HepG2 (cell line): ENCODE data around the gene ABHD3. TPM values are rescaled to one million over a fixed set of nuclear protein-coding genes. Genes with fewer than 3 reads are reported as not detected.

ENCODE experiments used
- GABPB1 ChIP-seq: IDR thresholded peaks from 2 replicates; pipeline ENCODE4 v1.6.1; 2016; ENCODE audit warnings: mild to moderate bottlenecking, missing genetic modification reagents, moderate library complexity, missing compliant biosample characterization
- GFI1 ChIP-seq: sonication (generic); formaldehyde crosslinking; IDR thresholded peaks from 2 replicates; pipeline ENCODE4 v1.5.0; 2020; ENCODE audit warnings: missing genetic modification reagents, mild to moderate bottlenecking, borderline replicate concordance
- HDAC6 ChIP-seq: fragments of 200-600 bp; sonication (generic); IDR thresholded peaks from 2 replicates; pipeline ENCODE4 v1.7.0; 2017; ENCODE audit warnings: mild to moderate bottlenecking, antibody characterized with exemption, low read length, low read depth
- HMG20B ChIP-seq: conservative IDR thresholded peaks from 2 replicates; pipeline ENCODE4 v1.6.1; 2016; ENCODE audit warnings: missing genetic modification reagents, missing compliant biosample characterization
- HOMEZ ChIP-seq: IDR thresholded peaks from 2 replicates; pipeline ENCODE4 v1.6.1; 2016; ENCODE audit warnings: low read depth
- IKZF4 ChIP-seq: sonication (generic); formaldehyde crosslinking; IDR thresholded peaks from 2 replicates; pipeline ENCODE4 v1.5.1; 2020; ENCODE audit warnings: borderline replicate concordance, mild to moderate bottlenecking, low read depth, missing genetic modification reagents; ENCODE audit errors: not compliant biosample characterization
- KDM6A ChIP-seq: IDR thresholded peaks from 2 replicates; pipeline ENCODE4 v1.6.1; 2016; ENCODE audit warnings: low read depth
- REXO4 ChIP-seq: sonication (generic); formaldehyde crosslinking; IDR thresholded peaks from 2 replicates; pipeline ENCODE4 v1.8.0; 2022; ENCODE audit warnings: missing genetic modification reagents, mild to moderate bottlenecking, borderline replicate concordance
- SMC3 ChIP-seq: IDR thresholded peaks from 2 replicates; pipeline ENCODE4 v1.6.1; 2011; ENCODE audit warnings: low read length, improper control_type of control experiment
- TEAD2 ChIP-seq: sonication (generic); formaldehyde crosslinking; IDR thresholded peaks from 2 replicates; pipeline ENCODE4 v1.9.0; 2021; ENCODE audit warnings: missing genetic modification reagents
- TEF ChIP-seq: sonication (generic); formaldehyde crosslinking; IDR thresholded peaks from 2 replicates; pipeline ENCODE4 v1.5.0; 2020; ENCODE audit warnings: missing genetic modification reagents
- ZKSCAN8 ChIP-seq: IDR thresholded peaks from 2 replicates; pipeline ENCODE4 v1.6.1; 2016; ENCODE audit warnings: borderline replicate concordance, missing genetic modification reagents, missing compliant biosample characterization
- ZNF10 ChIP-seq: sonication (generic); formaldehyde crosslinking; IDR thresholded peaks from 2 replicates; pipeline ENCODE4 v1.4.0; 2020; ENCODE audit warnings: mild to moderate bottlenecking, low read depth, missing genetic modification reagents, borderline replicate concordance
- ZNF382 ChIP-seq: sonication (generic); formaldehyde crosslinking; IDR thresholded peaks from 2 replicates; pipeline ENCODE4 v1.5.0; 2020; ENCODE audit warnings: missing genetic modification reagents, mild to moderate bottlenecking, borderline replicate concordance
- ZNF446 ChIP-seq: sonication (generic); formaldehyde crosslinking; IDR thresholded peaks from 2 replicates; pipeline ENCODE4 v1.5.0; 2020; ENCODE audit warnings: mild to moderate bottlenecking, missing genetic modification reagents
- ZSCAN22 ChIP-seq: sonication (generic); formaldehyde crosslinking; IDR thresholded peaks from 2 replicates; pipeline ENCODE4 v1.4.0; 2020; ENCODE audit warnings: mild to moderate bottlenecking, missing genetic modification reagents
- polyA plus RNA-seq, 8 experiments: library from polyadenylated mRNA; depleted of rRNA in 3 of 8; stranded (reverse) in 7 of 8; unstranded in 1 of 8; fragments of >200 nt; fragmentation: Illumina TruSeq in 4 of 8; extraction: Trizol in 4 of 8; gene quantifications; 2 replicates each; pipeline versions ENCODE4 v1.2.1 to v1.2.3, GENCODE V29; 2011 to 2016; ENCODE audit warnings: low read depth in 4 of 8, missing spikeins in 1 of 8, mixed read lengths in 1 of 8; ENCODE audit not compliant: insufficient read depth in 1 of 8
- total RNA-seq, 5 experiments: library from RNA; depleted of rRNA; stranded (reverse); fragments of >200 nt; fragmentation: Illumina TruSeq; extraction: Trizol; gene quantifications; 2 replicates each; pipeline ENCODE4 v1.2.3, GENCODE V29; 2016; ENCODE audit warnings: low read depth in 1 of 5
- TF ChIP-seq, protein P1 (sequence below): sonication (generic); formaldehyde crosslinking; IDR thresholded peaks from 2 replicates; pipeline ENCODE4 v1.8.1; 2023; ENCODE audit warnings: missing genetic modification reagents, mild to moderate bottlenecking, borderline replicate concordance
- TF ChIP-seq, protein P2 (sequence below): sonication (generic); formaldehyde crosslinking; IDR thresholded peaks from 2 replicates; pipeline ENCODE4 v1.9.0; 2022; ENCODE audit warnings: missing genetic modification reagents, mild to moderate bottlenecking, borderline replicate concordance
- TF ChIP-seq, protein P3 (sequence below): sonication (generic); formaldehyde crosslinking; IDR thresholded peaks from 2 replicates; pipeline ENCODE4 v1.5.1; 2020; ENCODE audit warnings: missing genetic modification reagents, mild to moderate bottlenecking, borderline replicate concordance

ABHD3 gene
- total and polyA plus RNA-seq, 2 of the 13 experiments (the other 11 are each of a cell fraction or from before 2014, with no cell fraction given): 32.1 to 40.2 TPM

GRCh38 chr18:21704603-21705364 lies at the start of gene ABHD3 (continued):
- TF ChIP-seq TEF (CRISPR knock-in tag): no peak
- TF ChIP-seq, protein P1, sequence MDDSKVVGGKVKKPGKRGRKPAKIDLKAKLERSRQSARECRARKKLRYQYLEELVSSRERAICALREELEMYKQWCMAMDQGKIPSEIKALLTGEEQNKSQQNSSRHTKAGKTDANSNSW (CRISPR knock-in tag): no peak
- TF ChIP-seq HMG20B (CRISPR knock-in tag): no peak
- TF ChIP-seq ZKSCAN8: 0 out of 2 replicates have a peak, but pooled peaks have one; percentile 31
- TF ChIP-seq ZNF382: no peak
- no peak for TF ChIP-seq TEAD2 (CRISPR knock-in tag)
- no peak for TF ChIP-seq ZNF446
- no peak for TF ChIP-seq ZSCAN22 (CRISPR knock-in tag)
- TF ChIP-seq HDAC6: no peak
- TF ChIP-seq KDM6A (CRISPR knock-in tag): no peak
- no peak for TF ChIP-seq GFI1 (CRISPR knock-in tag)
- TF ChIP-seq IKZF4 (CRISPR knock-in tag): no peak
- peak; percentile 79 for TF ChIP-seq GABPB1 (CRISPR knock-in tag)
- peak; percentile 39; the same call in 1 of the 2 replicates for TF ChIP-seq HOMEZ (CRISPR knock-in tag)
- no peak for TF ChIP-seq SMC3
- TF ChIP-seq ZNF10 (CRISPR knock-in tag): no peak
- TF ChIP-seq REXO4: no peak
- TF ChIP-seq, protein P2, sequence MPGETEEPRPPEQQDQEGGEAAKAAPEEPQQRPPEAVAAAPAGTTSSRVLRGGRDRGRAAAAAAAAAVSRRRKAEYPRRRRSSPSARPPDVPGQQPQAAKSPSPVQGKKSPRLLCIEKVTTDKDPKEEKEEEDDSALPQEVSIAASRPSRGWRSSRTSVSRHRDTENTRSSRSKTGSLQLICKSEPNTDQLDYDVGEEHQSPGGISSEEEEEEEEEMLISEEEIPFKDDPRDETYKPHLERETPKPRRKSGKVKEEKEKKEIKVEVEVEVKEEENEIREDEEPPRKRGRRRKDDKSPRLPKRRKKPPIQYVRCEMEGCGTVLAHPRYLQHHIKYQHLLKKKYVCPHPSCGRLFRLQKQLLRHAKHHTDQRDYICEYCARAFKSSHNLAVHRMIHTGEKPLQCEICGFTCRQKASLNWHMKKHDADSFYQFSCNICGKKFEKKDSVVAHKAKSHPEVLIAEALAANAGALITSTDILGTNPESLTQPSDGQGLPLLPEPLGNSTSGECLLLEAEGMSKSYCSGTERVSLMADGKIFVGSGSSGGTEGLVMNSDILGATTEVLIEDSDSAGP (CRISPR knock-in tag): 0 out of 2 replicates have a peak, but pooled peaks have one; percentile 67
- TF ChIP-seq, protein P3, sequence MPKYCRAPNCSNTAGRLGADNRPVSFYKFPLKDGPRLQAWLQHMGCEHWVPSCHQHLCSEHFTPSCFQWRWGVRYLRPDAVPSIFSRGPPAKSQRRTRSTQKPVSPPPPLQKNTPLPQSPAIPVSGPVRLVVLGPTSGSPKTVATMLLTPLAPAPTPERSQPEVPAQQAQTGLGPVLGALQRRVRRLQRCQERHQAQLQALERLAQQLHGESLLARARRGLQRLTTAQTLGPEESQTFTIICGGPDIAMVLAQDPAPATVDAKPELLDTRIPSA (CRISPR knock-in tag): no peak
